RPMI7951 (cell line): ENCODE results near the gene SLC35G4. TPM values are rescaled to one million over a fixed set of nuclear protein-coding genes. Genes with fewer than 3 reads are reported as not detected.
"Not testable (repeated sequence)": the region's sequence is repeated elsewhere in the genome, so short reads cannot be mapped to it uniquely, and the experiment has no call there.

Source experiments
- DNase-seq: peaks from one replicate; pipeline ENCODE4 v3.0.0-alpha.2; 2012; ENCODE audit warnings: low read depth
- total RNA-seq: library from RNA; depleted of rRNA; stranded (reverse); fragments of >200 nt; shearing (Covaris generic); gene quantifications from 2 replicates; pipeline ENCODE4 v1.2.3, GENCODE V29; 2014; rRNA removed

Gene SLC35G4
- total RNA-seq, 1 experiment from 2014 or later = not detected

DNA sequence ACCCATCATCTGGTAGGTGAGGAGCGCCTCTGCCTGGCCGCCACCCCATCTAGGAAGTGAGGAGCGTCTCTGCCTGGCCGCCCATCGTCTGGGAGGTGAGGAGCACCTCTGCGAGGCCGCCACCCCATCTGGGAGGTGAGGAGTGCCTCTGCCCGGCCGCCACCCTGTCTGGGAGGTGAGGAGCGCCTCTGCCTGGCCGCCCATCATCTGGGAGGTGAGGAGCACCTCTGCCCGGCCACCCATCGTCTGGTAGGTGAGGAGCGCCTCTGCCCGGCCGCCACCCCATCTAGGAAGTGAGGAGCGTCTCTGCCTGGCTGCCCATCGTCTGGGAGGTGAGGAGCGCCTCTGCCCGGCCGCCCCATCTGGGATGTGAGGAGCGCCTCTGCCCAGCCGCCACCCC is 4.2 kb downstream of the SLC35G4 start:
- DNase-seq = not testable (repeated sequence)

DNA sequence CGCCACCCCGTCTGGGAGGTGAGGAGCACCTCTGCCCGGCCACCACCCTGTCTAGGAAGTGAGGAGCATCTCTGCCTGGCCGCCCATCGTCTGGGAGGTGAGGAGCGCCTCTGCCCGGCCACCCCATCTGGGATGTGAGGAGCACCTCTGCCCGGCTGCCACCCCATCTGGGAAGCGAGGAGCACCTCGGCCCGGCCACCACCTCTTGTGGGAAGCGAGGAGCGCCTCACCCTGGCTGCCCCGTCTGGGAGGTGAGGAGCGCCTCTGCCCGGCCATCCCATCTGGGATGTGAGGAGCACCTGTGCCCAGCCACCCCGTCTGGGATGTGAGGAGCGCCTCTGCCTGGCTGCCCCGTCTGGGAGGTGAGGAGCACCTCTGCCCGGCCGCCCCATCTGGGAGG is 4.6 kb downstream of the SLC35G4 start:
- not testable (repeated sequence) for DNase-seq

DNA sequence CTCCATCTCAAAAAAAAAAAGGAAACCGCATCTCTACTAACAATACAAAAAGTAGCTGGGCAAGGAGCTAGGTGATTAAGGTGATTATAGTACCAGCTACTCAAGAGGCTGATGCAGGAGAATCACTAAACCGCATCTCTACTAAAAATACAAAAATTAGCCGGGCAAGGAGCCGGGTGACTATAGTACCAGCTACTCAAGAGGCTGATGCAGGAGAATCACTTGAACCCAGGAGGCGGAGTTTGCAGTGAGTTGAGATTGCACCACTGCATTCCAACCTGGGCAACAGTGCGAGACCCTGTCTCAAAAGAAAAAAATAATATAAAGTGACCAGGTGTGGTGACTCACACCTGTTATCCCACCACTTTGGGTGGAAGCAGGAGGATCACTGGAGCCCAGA is 5.6 kb downstream of the SLC35G4 start:
- not testable (repeated sequence) for DNase-seq

DNA sequence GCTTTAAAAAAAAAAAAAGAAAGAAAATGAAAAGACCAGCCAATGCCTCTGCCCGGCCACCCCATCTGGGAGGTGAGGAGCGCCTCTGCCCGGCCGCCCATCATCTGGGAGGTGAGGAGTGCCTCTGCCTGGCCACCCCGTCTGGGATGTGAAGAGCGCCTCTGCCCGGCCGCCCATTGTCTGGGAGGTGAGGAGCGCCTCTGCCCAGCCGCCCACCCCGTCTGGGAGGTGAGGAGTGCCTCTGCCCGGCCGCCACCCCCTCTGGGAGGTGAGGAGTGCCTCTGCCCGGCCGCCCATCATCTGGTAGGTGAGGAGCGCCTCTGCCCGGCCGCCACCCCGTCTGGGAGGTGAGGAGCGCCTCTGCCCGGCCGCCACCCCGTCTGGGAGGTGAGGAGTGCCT is 37.9 kb downstream of the SLC35G4 start:
- DNase-seq = not testable (repeated sequence)

DNA sequence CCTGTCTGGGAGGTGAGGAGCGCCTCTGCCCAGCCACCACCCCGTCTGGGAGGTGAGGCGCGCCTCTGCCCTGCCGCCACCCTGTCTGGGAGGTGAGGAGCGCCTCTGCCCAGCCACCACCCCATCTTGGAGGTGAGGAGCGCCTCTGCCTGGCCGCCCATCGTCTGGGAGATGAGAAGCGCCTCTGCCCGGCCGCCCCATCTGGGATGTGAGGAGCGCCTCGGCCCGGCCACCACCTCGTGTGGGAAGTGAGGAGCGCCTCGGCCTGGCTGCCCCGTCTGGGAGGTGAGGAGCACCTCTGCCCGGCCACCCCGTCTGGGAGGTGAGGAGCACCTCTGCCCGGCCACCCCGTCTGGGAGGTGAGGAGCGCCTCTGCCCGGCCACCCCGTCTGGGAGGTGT is 38.4 kb downstream of the SLC35G4 start:
- not testable (repeated sequence) for DNase-seq

DNA sequence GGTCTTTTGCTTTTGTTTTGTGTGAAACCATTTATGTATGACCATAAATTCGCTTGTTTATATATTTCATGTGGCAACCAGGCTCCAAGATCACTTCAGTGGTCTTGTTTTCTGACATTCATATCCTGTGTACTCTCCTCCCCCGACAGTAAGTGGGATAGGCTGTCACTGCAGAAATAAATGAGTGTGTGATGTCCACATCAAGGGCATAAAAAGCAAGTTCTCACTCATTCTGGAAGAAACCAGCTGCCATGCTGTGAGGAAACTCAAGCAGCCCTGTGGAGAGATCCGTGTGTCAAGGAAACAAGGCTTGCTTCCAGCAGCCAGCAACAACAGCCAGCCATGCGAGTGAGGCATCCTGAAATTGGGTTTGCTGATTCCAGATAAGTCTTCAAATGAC is 40.4 kb downstream of the SLC35G4 start:
- DNase-seq = no peak

DNA sequence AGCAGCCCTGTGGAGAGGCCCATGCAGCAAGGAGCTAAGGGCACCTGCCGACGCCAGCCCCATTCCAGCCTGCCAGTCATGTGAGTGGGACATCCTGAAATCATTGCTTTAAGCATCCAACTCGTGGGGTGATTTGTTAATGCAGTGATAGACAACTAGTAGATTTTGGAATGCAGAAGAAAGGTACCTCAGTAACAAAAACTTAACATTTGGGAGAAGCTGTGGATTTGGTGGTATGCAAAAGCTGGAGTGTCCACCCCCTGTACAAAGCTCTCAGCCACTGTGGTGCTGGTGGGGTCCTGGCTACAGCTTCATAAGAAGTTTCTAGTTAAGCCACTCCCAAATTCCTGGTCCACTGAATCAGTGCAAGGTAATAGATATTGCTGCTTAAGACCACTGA is 42.5 kb downstream of the SLC35G4 start:
- DNase-seq = no peak

DNA sequence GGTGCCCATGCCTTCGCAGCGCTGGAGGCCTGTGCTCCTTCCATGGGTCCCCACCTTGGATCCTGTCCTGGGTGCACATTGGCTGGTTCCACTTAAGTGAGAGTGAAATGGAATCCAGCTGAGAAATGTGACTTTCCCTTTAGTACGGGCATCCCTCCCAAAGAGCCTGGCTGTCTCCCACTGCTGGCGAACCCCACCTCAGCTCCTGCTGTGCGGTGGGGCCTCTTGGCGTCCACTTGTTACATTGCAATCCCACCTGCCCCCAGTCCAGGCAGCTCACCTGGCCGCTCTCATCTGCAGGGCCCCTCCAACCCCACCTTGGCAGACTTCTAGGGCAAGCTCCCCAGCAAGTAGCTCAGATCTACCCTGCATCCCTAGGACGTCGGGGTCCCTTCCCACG is 44.1 kb downstream of the SLC35G4 start:
- DNase-seq = no peak

DNA sequence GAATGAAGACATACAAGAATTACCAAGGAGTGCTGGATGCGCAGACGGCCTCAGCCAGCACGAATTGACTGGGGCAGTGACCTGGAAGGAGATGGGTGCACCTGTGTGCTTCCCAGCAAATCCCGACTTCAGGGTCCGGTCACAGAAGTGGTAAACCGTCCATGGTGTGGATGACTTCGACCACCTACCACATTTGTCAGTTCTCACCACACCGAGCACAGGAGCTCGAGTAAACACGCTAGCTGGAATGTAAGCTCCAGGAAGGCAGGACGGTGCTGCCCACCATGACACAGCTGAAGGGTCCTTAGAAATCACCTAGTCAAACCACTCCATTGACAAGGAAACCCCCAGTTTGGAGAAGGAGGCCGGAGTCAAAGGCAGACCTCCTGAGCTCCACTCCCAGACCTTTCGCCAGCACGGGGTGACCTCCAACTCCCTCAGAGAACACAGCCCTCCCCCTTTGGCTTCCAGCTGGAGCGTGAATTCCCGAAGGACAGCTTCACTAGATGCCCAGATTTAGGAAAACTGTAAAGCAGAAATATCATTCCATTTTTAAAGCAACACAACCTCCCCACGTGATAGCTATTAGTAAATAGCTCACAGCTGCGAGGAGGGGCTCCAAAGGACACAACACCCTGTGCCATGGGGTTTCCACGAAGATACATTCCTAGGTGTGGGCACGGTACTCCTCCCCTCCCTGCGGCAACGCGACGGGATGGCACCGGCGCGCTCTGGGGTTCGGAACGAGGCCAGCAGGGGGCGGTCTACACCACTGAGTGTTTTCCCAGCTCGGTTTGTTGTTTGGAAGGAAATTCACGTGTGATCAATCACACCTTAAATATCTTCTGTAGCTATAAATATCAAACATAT is 45.6 kb downstream of the SLC35G4 start:
- peak; percentile 5 for DNase-seq

DNA sequence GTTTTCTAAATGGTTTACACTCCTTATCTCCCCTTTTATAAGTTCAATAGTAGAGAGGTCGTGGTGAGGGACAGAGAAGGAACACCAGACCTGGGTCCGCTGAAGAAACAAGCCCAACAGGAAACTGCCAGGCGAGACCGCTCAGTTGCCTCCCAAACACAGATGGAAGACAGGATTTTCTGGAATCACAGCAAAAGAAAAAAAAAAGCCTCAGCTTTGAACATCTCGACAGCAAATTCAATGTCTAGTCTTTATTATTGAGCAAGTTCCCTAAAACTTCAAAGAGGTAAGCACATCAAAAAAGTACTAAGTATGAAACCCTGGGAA is 46.2 kb downstream of the SLC35G4 start:
- DNase-seq = no peak

DNA sequence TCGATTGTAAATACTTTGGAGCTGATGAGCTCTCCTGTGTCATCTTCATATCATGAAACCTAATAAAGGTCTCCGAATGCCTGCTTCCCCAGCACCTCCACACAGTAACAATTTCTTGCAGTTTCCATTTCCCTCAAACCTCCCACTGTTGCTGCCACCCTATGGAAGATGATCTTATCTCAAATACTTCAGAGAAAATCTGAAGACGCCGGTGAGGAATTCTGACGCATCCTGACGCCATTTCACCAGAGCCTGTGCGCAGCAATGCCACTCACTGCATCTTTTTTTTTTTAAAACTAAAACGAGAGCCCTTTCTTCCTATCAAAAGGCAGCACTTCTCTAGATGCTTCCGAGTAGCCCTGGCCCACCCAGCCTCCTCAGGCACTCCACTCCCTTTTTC is 47.8 kb downstream of the SLC35G4 start:
- no peak for DNase-seq

DNA sequence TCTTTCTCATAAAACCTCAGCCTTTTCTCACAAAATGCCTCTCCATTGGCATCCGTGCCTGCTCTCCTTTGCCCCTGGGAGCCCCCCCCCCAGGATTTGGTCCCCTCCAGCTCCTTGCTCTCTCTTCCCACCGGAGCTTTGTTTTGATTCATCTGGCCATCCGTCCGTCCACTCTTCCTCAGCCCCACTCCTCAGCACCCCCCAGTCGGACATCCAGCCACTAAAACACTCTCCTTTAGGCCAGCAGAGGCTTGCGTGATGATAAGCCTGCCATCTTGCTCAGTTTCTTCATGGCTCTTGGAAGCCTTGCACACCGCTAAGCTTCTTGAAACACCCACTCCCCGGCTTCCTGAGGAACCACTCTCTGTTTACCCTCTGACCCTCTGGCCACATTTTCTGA is 48.2 kb downstream of the SLC35G4 start:
- DNase-seq = no peak

DNA sequence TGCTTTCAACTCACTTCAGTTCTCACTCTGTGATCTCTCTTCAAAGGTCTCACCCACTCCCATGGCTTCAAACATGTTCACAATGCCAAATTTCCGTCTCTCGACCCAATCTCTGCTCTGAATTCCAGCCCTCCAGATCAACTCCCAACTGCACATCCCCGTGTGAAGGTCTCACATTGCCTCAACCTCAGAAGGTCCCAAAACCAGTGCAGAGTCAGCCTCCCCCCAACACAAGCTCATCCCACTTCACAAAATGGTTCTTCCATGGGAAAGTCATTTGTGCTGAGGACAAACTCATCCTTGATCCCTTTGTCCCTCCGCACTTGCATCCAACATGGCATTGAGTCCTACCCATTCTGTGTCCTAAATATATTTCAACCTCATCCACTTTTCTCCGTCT is 48.6 kb downstream of the SLC35G4 start:
- DNase-seq = no peak

DNA sequence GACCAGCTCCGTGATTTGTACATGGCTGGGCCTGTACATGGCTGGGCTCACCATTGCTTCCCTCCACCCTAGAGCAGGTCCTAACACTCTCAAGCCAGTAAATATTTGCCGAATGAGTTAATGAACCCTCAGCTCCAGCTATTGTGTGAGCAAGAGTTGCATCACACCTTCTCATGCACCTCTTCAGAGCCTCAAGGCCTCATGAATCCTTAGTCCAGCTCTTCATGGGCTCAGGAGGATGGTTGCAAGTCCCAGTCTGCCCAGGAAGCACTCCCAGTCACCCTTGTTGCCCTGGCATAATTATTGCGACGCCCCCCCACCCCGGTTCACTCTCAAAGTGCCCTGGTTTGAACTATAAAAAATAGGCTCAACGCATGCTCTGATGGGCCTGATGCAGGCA is 49.6 kb downstream of the SLC35G4 start:
- no peak for DNase-seq

Other genes starting within 250 kb of the SLC35G4 start
- not detected in 2 replicates for gene GNAL, start 79.7 kb downstream of the SLC35G4 start, total RNA-seq
- gene CHMP1B, start 241.8 kb downstream of the SLC35G4 start, total RNA-seq = 28.7 and 35.3 TPM in 2 replicates